Gastrocnemius medialis (tissue), 4 donors: ENCODE results near the gene MSANTD3.

Experiments used
- POLR2A ChIP-seq, 2 donors: fragments of 450-650 bp; IDR thresholded peaks; one replicate each; pipeline ENCODE4 v1.6.1; 2017; ENCODE audit warnings: antibody characterized with exemption in 2 of 2, mild to moderate bottlenecking in 2 of 2, moderate library complexity in 2 of 2
- TF ChIP-seq, protein P1 (sequence below), 5 experiments: fragments of 450-650 bp in 3 of 5; fragments of 200-600 bp in 2 of 5; sonication (generic) in 2 of 5; IDR thresholded peaks in 4 of 5; conservative IDR thresholded peaks in 1 of 5; 1 replicate in 4 of 5; 2 replicates in 1 of 5; pipeline ENCODE4 v1.5.1; 2016 to 2019; ENCODE audit warnings: antibody characterized with exemption in 5 of 5, mild to moderate bottlenecking in 3 of 5, moderate library complexity in 3 of 5

DNA sequence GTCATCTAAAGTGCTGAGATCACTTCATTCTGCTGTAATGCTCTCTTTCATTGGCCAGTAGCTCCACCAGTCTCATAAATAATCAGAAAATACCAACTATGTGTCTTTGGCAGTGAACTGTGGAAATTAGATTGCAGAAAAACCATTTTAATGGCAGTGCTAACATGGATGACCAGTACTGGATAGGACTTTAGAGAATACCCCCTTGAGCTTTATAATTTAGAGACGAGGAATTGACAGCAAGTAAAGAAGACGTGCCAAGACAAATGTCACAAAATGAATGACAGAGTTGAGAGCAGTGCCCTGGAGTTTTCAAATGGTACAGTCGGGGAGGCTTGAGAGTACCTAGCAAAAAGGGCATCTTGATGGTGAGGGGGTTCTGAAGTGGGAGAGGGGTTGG is 5.8 kb downstream of the MSANTD3 start:
- TF ChIP-seq POLR2A (IDR thresholded peaks at IDR 0.05), result no peak
- TF ChIP-seq, protein P1, sequence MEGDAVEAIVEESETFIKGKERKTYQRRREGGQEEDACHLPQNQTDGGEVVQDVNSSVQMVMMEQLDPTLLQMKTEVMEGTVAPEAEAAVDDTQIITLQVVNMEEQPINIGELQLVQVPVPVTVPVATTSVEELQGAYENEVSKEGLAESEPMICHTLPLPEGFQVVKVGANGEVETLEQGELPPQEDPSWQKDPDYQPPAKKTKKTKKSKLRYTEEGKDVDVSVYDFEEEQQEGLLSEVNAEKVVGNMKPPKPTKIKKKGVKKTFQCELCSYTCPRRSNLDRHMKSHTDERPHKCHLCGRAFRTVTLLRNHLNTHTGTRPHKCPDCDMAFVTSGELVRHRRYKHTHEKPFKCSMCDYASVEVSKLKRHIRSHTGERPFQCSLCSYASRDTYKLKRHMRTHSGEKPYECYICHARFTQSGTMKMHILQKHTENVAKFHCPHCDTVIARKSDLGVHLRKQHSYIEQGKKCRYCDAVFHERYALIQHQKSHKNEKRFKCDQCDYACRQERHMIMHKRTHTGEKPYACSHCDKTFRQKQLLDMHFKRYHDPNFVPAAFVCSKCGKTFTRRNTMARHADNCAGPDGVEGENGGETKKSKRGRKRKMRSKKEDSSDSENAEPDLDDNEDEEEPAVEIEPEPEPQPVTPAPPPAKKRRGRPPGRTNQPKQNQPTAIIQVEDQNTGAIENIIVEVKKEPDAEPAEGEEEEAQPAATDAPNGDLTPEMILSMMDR (IDR thresholded peaks at IDR 0.05 in 4 of 5, conservative IDR thresholded peaks at IDR 0.05 in 1 of 5), result no peak
